ENCODE data around the gene ZNF410.
"Not testable (repeated sequence)": the region's sequence is repeated elsewhere in the genome, so short reads cannot be mapped to it uniquely, and the experiment has no call there.

ZNF410 gene

GRCh38 chr14:73895939-73896338 is 9.3 kb downstream of the ZNF410 start:
- CTCF ChIA-PET: no interaction called here
- no peak for DNase-seq (ENCODE audit: extremely low spot score)
- POLR2A ChIA-PET: interaction anchor here (0.8 to 1.6 kb wide), 2 partner anchors 10 to 44 kb away, joined by 3 to 5 read pairs; partner anchors contain the start of genes PTGR2 and ZNF410
- TF ChIP-seq FOXA1 (IDR thresholded peaks at IDR 0.05) (no peak), LEF1 (IDR thresholded peaks at IDR 0.05; ENCODE audit: borderline replicate concordance) (no peak), PKNOX1 (IDR thresholded peaks at IDR 0.05) (no peak), BHLHE40 (IDR thresholded peaks at IDR 0.05; ENCODE audit: borderline replicate concordance) (no peak), L3MBTL2 (conservative IDR thresholded peaks at IDR 0.05) (no peak), CTBP1 (IDR thresholded peaks at IDR 0.05; ENCODE audit: borderline replicate concordance) (no peak), HDGF (IDR thresholded peaks at IDR 0.05; ENCODE audit: borderline replicate concordance) (no peak), FOXM1 (IDR thresholded peaks at IDR 0.05; ENCODE audit: borderline replicate concordance) (no peak), ZNF384 (IDR thresholded peaks at IDR 0.05) (no peak), SP1 (IDR thresholded peaks at IDR 0.05) (no peak), SUZ12 (IDR thresholded peaks at IDR 0.05) (no peak), FOXK2 (IDR thresholded peaks at IDR 0.05) (no peak), ARNT (IDR thresholded peaks at IDR 0.05) (no peak), ELF4 (IDR thresholded peaks at IDR 0.05) (no peak), TARDBP (IDR thresholded peaks at IDR 0.05) (no peak), NFRKB (IDR thresholded peaks at IDR 0.05) (no peak)

DNA sequence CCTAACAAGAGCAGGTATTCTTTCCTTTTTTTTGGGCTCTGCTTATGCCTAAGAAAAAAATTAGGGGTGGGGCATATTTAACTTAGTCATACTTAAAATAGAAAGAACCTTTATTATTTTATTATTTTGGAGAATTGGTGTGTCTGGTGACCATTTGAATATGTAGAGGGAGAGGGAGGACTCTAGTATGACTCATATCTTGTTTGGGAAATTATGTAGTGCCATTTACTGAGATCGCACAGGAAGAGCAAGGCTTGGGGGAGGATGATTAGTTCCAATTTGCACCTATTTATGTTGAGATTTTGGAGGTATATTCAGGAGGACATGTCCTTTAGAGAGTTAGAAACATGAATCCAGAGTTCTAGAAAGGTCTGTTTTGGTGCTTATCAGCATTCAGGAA is 9.9 kb downstream of the ZNF410 start:
- ChIA-PET CTCF (no interaction called here), POLR2A (interaction anchor here (1.1 to 1.6 kb wide), 2 partner anchors 10 to 45 kb away, joined by 3 to 5 read pairs; partner anchors contain the start of genes PTGR2 and ZNF410)
- no peak for TF ChIP-seq FOXK2 (IDR thresholded peaks at IDR 0.05)
- no peak for TF ChIP-seq ZNF384 (IDR thresholded peaks at IDR 0.05)
- DNase-seq (ENCODE audit: extremely low spot score): no peak

GRCh38 chr14:73903028-73903427 is 16.4 kb downstream of the ZNF410 start:
- TF ChIP-seq FOXK2 (IDR thresholded peaks at IDR 0.05) (no peak), FOXM1 (IDR thresholded peaks at IDR 0.05; ENCODE audit: borderline replicate concordance) (no peak), TARDBP (IDR thresholded peaks at IDR 0.05) (no peak), BHLHE40 (IDR thresholded peaks at IDR 0.05; ENCODE audit: borderline replicate concordance) (no peak), SP1 (IDR thresholded peaks at IDR 0.05) (no peak), LEF1 (IDR thresholded peaks at IDR 0.05; ENCODE audit: borderline replicate concordance) (no peak), FOXA1 (IDR thresholded peaks at IDR 0.05) (no peak), PKNOX1 (IDR thresholded peaks at IDR 0.05) (no peak), NFRKB (IDR thresholded peaks at IDR 0.05) (no peak), ELF4 (IDR thresholded peaks at IDR 0.05) (no peak), ARNT (IDR thresholded peaks at IDR 0.05) (no peak), ZNF384 (IDR thresholded peaks at IDR 0.05) (no peak), L3MBTL2 (conservative IDR thresholded peaks at IDR 0.05) (no peak), CTBP1 (IDR thresholded peaks at IDR 0.05; ENCODE audit: borderline replicate concordance) (no peak), HDGF (IDR thresholded peaks at IDR 0.05; ENCODE audit: borderline replicate concordance) (no peak), SUZ12 (IDR thresholded peaks at IDR 0.05) (no peak)
- DNase-seq (ENCODE audit: extremely low spot score): no peak
- CTCF ChIA-PET: no interaction called here

DNA sequence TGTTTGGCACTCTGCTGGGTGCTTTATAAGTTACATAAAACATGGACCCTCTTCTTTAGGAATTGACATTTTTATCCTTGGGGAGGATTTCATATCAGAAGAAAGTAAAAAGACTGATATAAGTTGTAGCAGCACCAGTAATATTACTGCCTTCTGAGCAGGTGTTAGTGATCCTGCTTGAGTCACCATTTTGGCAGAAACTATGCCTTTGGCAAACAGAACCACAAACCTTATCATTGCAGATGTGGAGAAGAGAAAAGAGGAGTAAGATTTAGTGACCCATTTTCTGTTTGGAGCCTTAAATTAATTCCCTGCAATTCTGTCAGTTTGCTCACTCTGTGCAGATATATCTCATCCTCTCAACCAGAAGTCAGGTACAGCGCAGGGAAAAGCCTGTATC is 23.0 kb downstream of the ZNF410 start:
- POLR2A ChIA-PET: no interaction called here
- CTCF ChIA-PET: no interaction called here
- DNase-seq (ENCODE audit: extremely low spot score): no peak
- TF ChIP-seq FOXK2 (IDR thresholded peaks at IDR 0.05) (no peak), FOXM1 (IDR thresholded peaks at IDR 0.05; ENCODE audit: borderline replicate concordance) (no peak), SUZ12 (IDR thresholded peaks at IDR 0.05) (no peak), TARDBP (IDR thresholded peaks at IDR 0.05) (no peak), ZNF384 (IDR thresholded peaks at IDR 0.05) (no peak), BHLHE40 (IDR thresholded peaks at IDR 0.05; ENCODE audit: borderline replicate concordance) (no peak), PKNOX1 (IDR thresholded peaks at IDR 0.05) (no peak), FOXA1 (IDR thresholded peaks at IDR 0.05) (no peak), L3MBTL2 (conservative IDR thresholded peaks at IDR 0.05) (no peak)

More at GRCh38 chr14:73903028-73903427, 16.4 kb downstream of the ZNF410 start:
- POLR2A ChIA-PET: no interaction called here

GRCh38 chr14:73913256-73913655 is 26.6 kb downstream of the ZNF410 start:
- POLR2A ChIA-PET: no interaction called here
- TF ChIP-seq BHLHE40 (IDR thresholded peaks at IDR 0.05; ENCODE audit: borderline replicate concordance) (no peak), NFRKB (IDR thresholded peaks at IDR 0.05) (no peak), FOXM1 (IDR thresholded peaks at IDR 0.05; ENCODE audit: borderline replicate concordance) (no peak), TARDBP (IDR thresholded peaks at IDR 0.05) (no peak), SP1 (IDR thresholded peaks at IDR 0.05) (no peak), HDGF (IDR thresholded peaks at IDR 0.05; ENCODE audit: borderline replicate concordance) (no peak), LEF1 (IDR thresholded peaks at IDR 0.05; ENCODE audit: borderline replicate concordance) (no peak), FOXK2 (IDR thresholded peaks at IDR 0.05) (no peak), ARNT (IDR thresholded peaks at IDR 0.05) (no peak), PKNOX1 (IDR thresholded peaks at IDR 0.05) (no peak), ZNF384 (IDR thresholded peaks at IDR 0.05) (no peak), CTBP1 (IDR thresholded peaks at IDR 0.05; ENCODE audit: borderline replicate concordance) (no peak)
- CTCF ChIA-PET: no interaction called here
- DNase-seq (ENCODE audit: extremely low spot score): no peak

DNA sequence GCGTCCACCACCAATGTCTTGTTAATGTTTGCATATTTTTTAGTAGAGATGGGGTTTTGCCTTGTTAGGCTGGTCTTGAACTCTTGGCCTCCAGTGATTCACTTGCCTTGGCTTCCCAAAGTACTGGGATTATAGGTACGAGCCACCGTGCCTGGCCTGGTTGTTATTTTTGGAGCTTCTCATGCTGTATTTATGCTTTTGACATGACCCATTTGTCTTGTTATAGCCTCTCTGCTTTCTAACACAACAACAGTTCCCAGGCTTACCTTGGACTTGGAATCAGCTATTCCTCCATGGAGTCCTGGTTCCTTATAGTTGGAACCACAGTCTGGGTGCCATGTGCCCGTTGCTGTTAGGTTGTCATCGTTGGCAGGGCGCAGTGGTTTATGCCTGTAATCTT is 29.7 kb downstream of the ZNF410 start:
- no peak for DNase-seq (ENCODE audit: extremely low spot score)
- ChIA-PET POLR2A (interaction anchor here (0.6 kb wide), 1 partner anchor 69 kb away, joined by 3 read pairs; no protein-coding TSS in a partner anchor), CTCF (no interaction called here)
- no peak for TF ChIP-seq CTBP1 (IDR thresholded peaks at IDR 0.05; ENCODE audit: borderline replicate concordance)
- TF ChIP-seq BHLHE40 (IDR thresholded peaks at IDR 0.05; ENCODE audit: borderline replicate concordance): no peak
- TF ChIP-seq FOXK2 (IDR thresholded peaks at IDR 0.05): no peak
- TF ChIP-seq ZNF384 (IDR thresholded peaks at IDR 0.05): no peak
- TF ChIP-seq SP1 (IDR thresholded peaks at IDR 0.05): no peak
- TF ChIP-seq TARDBP (IDR thresholded peaks at IDR 0.05): no peak
- TF ChIP-seq HDGF (IDR thresholded peaks at IDR 0.05; ENCODE audit: borderline replicate concordance): no peak
- no peak for TF ChIP-seq LEF1 (IDR thresholded peaks at IDR 0.05; ENCODE audit: borderline replicate concordance)
- no peak for TF ChIP-seq PKNOX1 (IDR thresholded peaks at IDR 0.05)
- TF ChIP-seq ELF4 (IDR thresholded peaks at IDR 0.05): no peak
- no peak for TF ChIP-seq FOXM1 (IDR thresholded peaks at IDR 0.05; ENCODE audit: borderline replicate concordance)
- TF ChIP-seq L3MBTL2 (conservative IDR thresholded peaks at IDR 0.05): no peak

DNA sequence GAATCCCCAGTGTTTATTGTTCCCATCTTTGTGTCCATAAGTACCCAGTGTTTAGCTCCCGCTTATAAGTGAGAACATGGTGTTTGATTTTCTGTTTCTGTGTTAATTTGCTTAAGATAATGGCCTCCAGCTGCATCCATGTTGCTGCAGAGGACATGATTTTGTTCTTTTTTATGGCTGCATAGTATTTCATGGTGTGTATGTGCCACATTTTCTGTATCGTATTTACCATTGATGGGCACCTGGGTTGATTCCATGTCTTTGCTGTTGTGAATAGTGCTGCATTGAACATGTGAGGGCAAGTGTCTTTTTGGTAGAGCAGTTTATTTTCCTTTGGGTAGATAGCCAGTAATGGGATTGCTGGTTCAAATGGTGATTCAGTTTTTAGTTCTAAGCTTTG is 32.8 kb downstream of the ZNF410 start:
- DNase-seq (ENCODE audit: extremely low spot score); POLR2A ChIA-PET: not testable (repeated sequence)
- CTCF ChIA-PET: interaction anchor here (0.6 kb wide), 1 partner anchor 103 kb away, joined by 5 read pairs; no protein-coding TSS in a partner anchor
